Panc1 (cell line): Measurements from ENCODE around the gene AGBL1. TPM values are rescaled to one million over a fixed set of nuclear protein-coding genes. Genes with fewer than 3 reads are reported as not detected.

Experiments
- ATAC-seq: fragments of 200-7000 bp; cut with Tn5 transposase; 2 replicates; pipeline ENCODE4 v1.9.1; 2020; ENCODE audit warnings: mild to moderate bottlenecking, moderate library complexity
- BruUV-seq: library from RNA; stranded (reverse); fragments of 400-500 nt; replicated peaks from 2 replicates; lab custom pipeline; 2021; lab: Mats Ljungman, UMichigan
- CTCF ChIA-PET: fragments of 300-600 bp; sonication (Branson Sonifier 250); formaldehyde crosslinking; loops from one replicate; lab custom pipeline; 2022; ENCODE audit warnings: antibody characterized with exemption; lab: Charles Lee
- POLR2A ChIA-PET: fragments of 300-600 bp; sonication (Branson Sonifier 250); formaldehyde crosslinking; loops from one replicate; lab custom pipeline; 2022; ENCODE audit warnings: antibody characterized with exemption; lab: Charles Lee
- DNase-seq: peaks from one replicate; pipeline ENCODE4 v3.0.0-alpha.2; 2010; ENCODE audit warnings: low read depth, low spot score
- H3K27ac ChIP-seq: 2 replicates; pipeline ENCODE4 v1.5.1; 2011; ENCODE audit warnings: mild to moderate bottlenecking, low read length, inconsistent platforms
- H3K27me3 ChIP-seq: fragments of 200-500 bp; sonication (Bioruptor generic); 2 replicates; pipeline ENCODE4 v1.6.0; 2014; ENCODE audit warnings: low read length, inconsistent platforms; ENCODE audit not compliant: control insufficient read depth, insufficient read depth
- H3K36me3 ChIP-seq: fragments of 200-500 bp; sonication (Bioruptor generic); 2 replicates; pipeline ENCODE4 v1.5.1; 2014; ENCODE audit warnings: inconsistent platforms, mild to moderate bottlenecking, low read length, moderate library complexity; ENCODE audit not compliant: control insufficient read depth, insufficient read depth
- H3K4me1 ChIP-seq: 2 replicates; pipeline ENCODE4 v1.5.1; 2011; ENCODE audit warnings: inconsistent platforms, mild to moderate bottlenecking, low read length, moderate library complexity; ENCODE audit not compliant: control insufficient read depth, insufficient read depth
- H3K4me3 ChIP-seq, 2 experiments: 2 replicates each; pipeline ENCODE4 v1.5.1; 2011 to 2012; ENCODE audit warnings: low read depth in 2 of 2, low read length in 2 of 2, mild to moderate bottlenecking in 2 of 2, inconsistent platforms in 1 of 2, moderate library complexity in 1 of 2
- H3K9me3 ChIP-seq: fragments of 200-500 bp; sonication (Bioruptor generic); 2 replicates; pipeline ENCODE4 v1.5.1; 2014; ENCODE audit warnings: low read depth, mild to moderate bottlenecking, inconsistent platforms, low read length, moderate library complexity; ENCODE audit not compliant: control insufficient read depth, insufficient read depth
- POLR2AphosphoS5 ChIP-seq: IDR thresholded peaks from 2 replicates; pipeline ENCODE4 v1.6.1; 2012; ENCODE audit warnings: mild to moderate bottlenecking, low read depth, low read length, moderate library complexity
- SIN3A ChIP-seq: IDR thresholded peaks from 2 replicates; pipeline ENCODE4 v1.6.1; 2012; ENCODE audit warnings: low read depth, mild to moderate bottlenecking, low read length, moderate library complexity, borderline replicate concordance; ENCODE audit not compliant: insufficient read depth
- TCF7L2 ChIP-seq: IDR thresholded peaks from 2 replicates; pipeline ENCODE4 v1.6.1; 2011; ENCODE audit warnings: mild to moderate bottlenecking, low read depth, low read length, inconsistent platforms
- in situ Hi-C: cut with HindIII; loops from 2 replicates; pipeline ENCODE4 v1.10.0; 2016; ENCODE audit warnings: low sequenced_read_pairs, low pct_unique_long_range_greater_than_20kb
- intact Hi-C: fragments of 100-400 bp; cut with micrococcal nuclease; formaldehyde crosslinking; loops from one replicate; pipeline ENCODE4 v1.10.0; 2022; ENCODE audit not compliant: unreplicated experiment
- total RNA-seq: library from RNA; stranded (reverse); gene quantifications from one replicate; pipeline ENCODE4 v1.2.1, GENCODE V29; 2021; ENCODE audit not compliant: unreplicated experiment
- TF ChIP-seq, protein P1 (sequence below), 2 experiments: IDR thresholded peaks; 2 replicates each; pipeline ENCODE4 v1.6.1; 2011 to 2012; ENCODE audit warnings: low read depth in 2 of 2, control low read depth in 1 of 2, low read length in 1 of 2, mild to moderate bottlenecking in 1 of 2, moderate library complexity in 1 of 2; ENCODE audit not compliant: insufficient read depth in 1 of 2
- TF ChIP-seq, protein P2 (sequence below): fragments of 450-650 bp; IDR thresholded peaks from 2 replicates; pipeline ENCODE4 v1.5.1; 2017; ENCODE audit warnings: mild to moderate bottlenecking

AGBL1 gene
- total RNA-seq, 1 experiment from 2014 or later = not detected

DNA sequence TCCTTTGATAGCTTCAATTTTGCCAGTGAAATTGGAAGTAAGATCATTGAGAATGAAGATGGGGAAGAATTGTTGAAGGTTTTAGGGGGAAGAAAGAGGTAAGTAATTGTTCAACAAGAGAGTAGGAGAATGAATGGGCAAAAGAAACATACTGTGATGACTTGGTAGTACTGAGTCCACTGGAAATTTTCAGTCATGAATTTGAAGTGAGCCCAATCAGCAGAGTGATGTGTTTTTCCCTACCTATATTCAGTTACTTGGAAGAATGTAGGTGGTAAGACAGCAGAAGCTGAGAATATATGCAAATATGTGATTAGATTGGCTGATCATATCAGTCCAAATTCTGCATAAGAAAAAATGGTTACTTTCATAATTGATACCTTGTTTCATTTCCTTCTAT lies 569.6 kb downstream of the AGBL1 start:
- Histone ChIP-seq H3K9me3 (no peaks in the 10 kb centered on the region), H3K36me3 (no peaks in the 10 kb centered on the region; the same call in 1 of the 2 replicates), H3K27me3 (no peaks in the 10 kb centered on the region), H3K4me3 (no peak overlapping the region), H3K27ac (no peak overlapping the region), H3K4me1 (no peaks in the 10 kb centered on the region)
- DNase-seq = no peak
- no TSS peak for BruUV-seq
- in situ Hi-C loops = no loop called here
- ChIA-PET CTCF (no interaction called here), POLR2A (no interaction called here)
- intact Hi-C loops = no loop called here
- TF ChIP-seq, protein P1, sequence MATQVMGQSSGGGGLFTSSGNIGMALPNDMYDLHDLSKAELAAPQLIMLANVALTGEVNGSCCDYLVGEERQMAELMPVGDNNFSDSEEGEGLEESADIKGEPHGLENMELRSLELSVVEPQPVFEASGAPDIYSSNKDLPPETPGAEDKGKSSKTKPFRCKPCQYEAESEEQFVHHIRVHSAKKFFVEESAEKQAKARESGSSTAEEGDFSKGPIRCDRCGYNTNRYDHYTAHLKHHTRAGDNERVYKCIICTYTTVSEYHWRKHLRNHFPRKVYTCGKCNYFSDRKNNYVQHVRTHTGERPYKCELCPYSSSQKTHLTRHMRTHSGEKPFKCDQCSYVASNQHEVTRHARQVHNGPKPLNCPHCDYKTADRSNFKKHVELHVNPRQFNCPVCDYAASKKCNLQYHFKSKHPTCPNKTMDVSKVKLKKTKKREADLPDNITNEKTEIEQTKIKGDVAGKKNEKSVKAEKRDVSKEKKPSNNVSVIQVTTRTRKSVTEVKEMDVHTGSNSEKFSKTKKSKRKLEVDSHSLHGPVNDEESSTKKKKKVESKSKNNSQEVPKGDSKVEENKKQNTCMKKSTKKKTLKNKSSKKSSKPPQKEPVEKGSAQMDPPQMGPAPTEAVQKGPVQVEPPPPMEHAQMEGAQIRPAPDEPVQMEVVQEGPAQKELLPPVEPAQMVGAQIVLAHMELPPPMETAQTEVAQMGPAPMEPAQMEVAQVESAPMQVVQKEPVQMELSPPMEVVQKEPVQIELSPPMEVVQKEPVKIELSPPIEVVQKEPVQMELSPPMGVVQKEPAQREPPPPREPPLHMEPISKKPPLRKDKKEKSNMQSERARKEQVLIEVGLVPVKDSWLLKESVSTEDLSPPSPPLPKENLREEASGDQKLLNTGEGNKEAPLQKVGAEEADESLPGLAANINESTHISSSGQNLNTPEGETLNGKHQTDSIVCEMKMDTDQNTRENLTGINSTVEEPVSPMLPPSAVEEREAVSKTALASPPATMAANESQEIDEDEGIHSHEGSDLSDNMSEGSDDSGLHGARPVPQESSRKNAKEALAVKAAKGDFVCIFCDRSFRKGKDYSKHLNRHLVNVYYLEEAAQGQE (IDR thresholded peaks at IDR 0.05; ENCODE audit: insufficient read depth in 1 of 2, low read depth in 2 of 2, low read length in 1 of 2) = no peak
- TF ChIP-seq SIN3A (no peak), POLR2AphosphoS5 (no peak), TCF7L2 (no peak)
- TF ChIP-seq, protein P2, sequence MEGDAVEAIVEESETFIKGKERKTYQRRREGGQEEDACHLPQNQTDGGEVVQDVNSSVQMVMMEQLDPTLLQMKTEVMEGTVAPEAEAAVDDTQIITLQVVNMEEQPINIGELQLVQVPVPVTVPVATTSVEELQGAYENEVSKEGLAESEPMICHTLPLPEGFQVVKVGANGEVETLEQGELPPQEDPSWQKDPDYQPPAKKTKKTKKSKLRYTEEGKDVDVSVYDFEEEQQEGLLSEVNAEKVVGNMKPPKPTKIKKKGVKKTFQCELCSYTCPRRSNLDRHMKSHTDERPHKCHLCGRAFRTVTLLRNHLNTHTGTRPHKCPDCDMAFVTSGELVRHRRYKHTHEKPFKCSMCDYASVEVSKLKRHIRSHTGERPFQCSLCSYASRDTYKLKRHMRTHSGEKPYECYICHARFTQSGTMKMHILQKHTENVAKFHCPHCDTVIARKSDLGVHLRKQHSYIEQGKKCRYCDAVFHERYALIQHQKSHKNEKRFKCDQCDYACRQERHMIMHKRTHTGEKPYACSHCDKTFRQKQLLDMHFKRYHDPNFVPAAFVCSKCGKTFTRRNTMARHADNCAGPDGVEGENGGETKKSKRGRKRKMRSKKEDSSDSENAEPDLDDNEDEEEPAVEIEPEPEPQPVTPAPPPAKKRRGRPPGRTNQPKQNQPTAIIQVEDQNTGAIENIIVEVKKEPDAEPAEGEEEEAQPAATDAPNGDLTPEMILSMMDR = no peak
- no peak for ATAC-seq

DNA sequence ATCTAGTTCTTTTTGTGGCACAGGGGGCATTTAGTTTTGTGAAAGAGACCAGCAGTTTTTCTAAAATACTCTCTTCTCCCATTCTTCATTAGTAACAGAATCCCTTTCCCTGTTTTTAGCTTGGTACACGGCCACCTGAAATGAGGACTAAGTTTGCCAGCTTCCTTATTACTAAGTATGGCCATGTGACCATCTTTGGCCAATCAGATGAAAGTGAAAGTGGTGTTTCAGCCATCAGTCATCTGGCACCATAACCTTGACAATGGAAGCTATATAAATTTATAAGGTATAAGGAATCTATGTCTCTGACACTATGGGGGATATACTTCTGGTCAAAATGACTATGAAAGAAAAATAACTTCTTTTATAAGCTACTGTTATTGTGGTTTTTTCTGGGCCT lies 570.4 kb downstream of the AGBL1 start:
- DNase-seq = no peak
- no peaks in the 10 kb centered on the region for H3K9me3 ChIP-seq
- no peaks in the 10 kb centered on the region; the same call in 1 of the 2 replicates for H3K36me3 ChIP-seq
- ChIA-PET POLR2A (no interaction called here), CTCF (no interaction called here)
- ATAC-seq = no peak
- intact Hi-C loops (no loop called here), in situ Hi-C loops (no loop called here)
- H3K4me3 ChIP-seq = no peak overlapping the region
- no peaks in the 10 kb centered on the region for H3K4me1 ChIP-seq
- TF ChIP-seq SIN3A = no peak
- TF ChIP-seq, protein P2 = no peak
- no peaks in the 10 kb centered on the region for H3K27me3 ChIP-seq
- H3K27ac ChIP-seq = no peak overlapping the region
- BruUV-seq = no TSS peak
